HG03378 (cell line): Measurements from ENCODE around the gene CERS2.
"Not testable (repeated sequence)": the region's sequence is repeated elsewhere in the genome, so short reads cannot be mapped to it uniquely, and the experiment has no call there.

Experiments used
- ATAC-seq: cut with Tn5 transposase; IDR thresholded peaks from one replicate; pipeline ENCODE4 v1.9.1; 2021; ENCODE audit warnings: mild to moderate bottlenecking, moderate library complexity; ENCODE audit not compliant: unreplicated experiment

CERS2 gene

DNA sequence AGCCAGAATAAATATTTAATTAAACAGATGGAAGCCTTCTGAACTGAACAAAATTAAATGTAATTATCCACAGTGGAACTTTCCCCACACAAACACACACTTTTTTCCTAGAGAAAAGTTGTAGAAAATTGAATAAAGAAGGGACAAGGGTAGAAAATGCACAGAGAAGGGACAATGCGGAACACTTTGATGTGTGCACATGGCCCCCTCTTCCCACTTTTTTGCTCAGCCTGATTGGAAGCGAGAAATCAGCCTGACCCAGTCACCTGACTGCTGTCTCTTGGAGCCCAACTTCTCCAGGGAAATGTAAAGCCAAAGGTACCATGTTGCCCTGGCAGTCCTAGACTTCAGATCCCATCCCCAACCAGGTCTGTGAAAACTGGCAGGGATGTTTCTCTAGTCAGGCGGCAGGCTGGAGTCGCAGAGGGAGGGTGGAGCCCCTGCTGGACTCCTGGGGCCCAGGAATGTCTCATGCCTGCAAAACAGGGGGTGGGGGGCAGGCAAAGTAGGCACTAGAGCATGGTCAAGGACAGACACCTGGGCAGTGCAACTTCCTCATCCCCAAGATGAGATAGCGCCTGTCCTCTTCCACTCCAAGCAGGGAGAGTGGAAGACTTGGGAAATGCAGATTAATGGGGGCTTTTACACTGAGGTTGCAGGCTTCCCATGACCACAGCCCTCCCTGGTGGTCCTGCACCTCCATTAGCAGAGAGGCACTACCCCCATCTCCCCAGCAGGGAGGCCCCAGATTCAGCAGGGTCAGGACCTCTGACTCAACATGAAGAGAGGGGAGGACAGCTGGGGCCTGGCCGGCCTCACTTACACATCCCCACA is 2.8 kb downstream of the CERS2 start:
- ATAC-seq = no peak

DNA sequence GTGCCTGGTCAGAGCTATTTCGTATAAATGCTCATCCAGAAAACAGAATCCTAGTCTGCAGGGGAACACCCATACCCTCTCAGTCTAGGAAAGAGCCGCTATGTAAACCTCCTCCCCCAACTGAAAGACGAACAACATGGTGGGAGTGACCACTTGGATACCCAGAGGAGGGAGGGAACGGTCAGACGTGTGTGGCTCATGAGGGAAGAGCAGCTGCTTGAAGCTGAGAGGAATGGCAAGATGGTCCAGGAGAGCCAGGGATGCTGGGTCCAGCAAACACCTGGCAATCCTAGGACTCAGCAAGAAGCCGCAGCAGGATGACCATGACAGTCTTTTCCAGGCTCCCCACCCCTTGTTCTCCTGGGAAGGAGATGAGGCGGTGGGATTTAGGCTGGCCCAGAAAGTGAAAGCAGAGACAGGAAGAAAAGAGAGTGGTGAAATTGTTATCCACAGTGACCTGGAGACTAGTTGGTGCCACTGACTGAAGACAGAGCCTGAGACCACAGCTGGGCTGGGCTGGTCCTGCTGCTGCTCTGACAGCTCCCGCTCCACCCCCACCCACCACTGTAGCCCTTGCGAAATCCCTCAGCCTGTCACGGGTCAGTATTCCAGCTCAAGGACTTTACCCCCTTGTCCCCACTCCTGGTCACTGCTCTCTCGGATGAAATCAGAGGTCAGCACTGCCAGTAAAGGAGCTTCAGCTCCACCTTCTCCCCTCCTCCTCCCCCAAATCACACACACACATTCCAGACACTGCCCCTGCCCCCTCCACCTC is 3.6 kb downstream of the CERS2 start:
- no peak for ATAC-seq

DNA sequence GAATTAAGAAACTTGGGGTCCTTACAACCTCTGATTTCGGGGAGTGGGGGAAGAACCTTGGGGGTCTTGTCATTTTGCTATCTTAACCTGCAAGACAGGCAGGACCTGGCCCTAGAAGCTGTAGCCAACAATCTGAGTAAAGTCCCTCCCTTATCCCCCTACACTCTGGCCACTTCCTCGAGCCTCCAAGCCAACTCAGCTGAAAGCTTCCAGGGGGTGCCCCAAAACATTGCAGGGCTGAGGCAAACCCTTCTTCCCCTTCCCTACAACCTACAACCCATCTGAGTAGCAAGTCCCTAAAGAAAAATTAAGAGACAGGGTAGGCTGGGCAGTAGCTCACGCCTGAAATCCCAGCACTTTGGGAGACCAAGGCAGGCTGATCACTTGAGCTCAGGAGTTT is 5.0 kb downstream of the CERS2 start:
- ATAC-seq = no peak

DNA sequence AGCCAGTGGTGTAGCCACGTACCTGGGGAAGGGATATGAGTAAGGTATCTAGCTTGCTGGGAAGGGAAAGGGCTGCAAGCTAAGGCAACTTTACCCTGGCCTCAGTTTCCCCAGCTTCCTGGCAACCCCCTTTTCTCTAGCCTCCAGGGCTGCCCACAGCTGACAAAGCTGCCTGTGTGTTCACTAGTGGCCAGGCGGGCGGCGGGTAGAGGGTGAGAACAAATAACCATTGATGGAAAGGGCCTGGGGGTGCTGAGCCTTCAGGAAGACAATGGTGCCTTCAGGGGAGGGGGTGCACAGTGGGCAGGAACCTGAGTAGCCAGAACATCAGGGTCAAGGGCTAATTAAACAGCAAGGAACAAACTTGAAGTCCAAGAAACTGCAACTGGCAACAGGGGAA is 6.1 kb downstream of the CERS2 start:
- ATAC-seq = no peak

GRCh38 chr1:150967936-150968335 is 6.7 kb downstream of the CERS2 start:
- no peak for ATAC-seq

GRCh38 chr1:150966011-150966410 is 8.6 kb downstream of the CERS2 start:
- no peak for ATAC-seq

DNA sequence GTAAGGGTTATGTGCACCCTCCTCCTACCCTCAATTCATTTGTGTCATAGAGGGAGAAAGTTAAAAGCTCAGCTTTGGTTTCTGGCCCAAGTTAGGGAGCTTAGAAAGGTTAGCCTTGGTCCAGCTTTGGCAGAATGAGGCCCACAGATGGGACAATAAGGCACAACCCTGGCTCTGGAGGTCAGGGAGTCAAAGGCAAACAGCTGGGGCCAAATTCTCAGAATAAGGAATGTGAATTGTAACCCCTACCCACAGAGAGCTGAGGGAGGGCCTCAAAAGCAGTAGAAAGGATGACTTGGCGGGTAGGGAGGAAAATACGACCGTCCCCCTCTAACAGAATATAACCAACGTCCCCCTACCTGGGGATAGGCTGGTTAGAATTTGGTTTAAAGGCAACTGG is 9.0 kb downstream of the CERS2 start:
- no peak for ATAC-seq

DNA sequence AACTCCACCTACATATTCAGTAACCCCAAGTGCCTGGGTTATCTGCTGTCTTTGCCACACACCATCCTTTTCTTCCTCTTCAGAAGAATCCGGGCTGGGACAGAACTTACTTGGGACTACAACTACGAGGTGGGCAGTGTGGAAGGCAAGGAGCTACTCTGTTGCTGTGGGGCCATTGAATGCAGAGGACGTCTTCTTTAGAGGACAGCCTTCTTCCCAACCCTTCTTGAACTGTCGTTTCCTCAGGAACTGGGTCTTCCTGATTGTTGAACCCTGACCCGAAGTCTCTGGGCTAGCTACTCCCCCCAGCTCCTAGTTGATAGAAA is 10.5 kb downstream of the CERS2 start:
- ATAC-seq = no peak

GRCh38 chr1:150963321-150964163 is 11.1 kb downstream of the CERS2 start:
- no peak for ATAC-seq

DNA sequence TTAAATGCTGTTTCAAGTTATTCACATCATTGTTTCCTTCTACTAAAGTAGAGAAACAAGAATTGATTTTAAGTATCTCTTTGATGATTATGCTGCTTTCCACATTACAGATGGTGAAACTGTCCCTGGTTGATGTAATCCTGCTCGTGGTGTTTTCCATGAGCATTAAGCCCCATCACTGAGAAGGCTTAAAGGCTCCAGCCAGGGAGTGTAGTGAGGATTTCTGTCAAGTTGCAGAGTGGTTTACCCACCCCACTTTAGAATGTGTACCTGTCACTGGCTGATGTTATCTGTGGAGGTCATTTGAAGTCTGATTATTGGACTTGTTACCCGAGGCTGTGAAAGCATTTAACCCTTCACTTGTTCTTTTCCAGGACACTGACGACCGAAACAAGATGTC is 12.9 kb downstream of the CERS2 start:
- no peak for ATAC-seq

- no peak for ATAC-seq
These were observed 14.0 kb downstream of the CERS2 start for GRCh38 chr1:150960646-150961045.

DNA sequence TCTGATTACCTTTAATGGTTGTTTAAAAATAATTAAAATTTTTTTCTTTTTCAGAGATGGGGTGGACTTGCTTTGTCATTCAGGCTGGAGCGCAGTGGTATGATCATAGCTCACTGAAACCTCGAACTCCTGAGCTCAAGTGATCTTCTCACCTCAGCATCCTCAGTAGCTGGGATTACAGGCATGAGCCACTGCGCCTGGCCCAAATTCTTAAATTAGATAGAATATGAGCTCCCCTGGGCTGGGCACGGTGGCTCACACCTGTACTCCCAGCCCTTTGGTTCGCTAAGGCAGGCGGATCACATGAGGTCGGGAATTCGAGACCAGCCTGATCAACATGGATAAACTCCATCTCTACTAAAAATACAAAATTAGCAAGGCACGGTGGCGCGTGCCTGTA is 17.0 kb downstream of the CERS2 start:
- no peak for ATAC-seq

DNA sequence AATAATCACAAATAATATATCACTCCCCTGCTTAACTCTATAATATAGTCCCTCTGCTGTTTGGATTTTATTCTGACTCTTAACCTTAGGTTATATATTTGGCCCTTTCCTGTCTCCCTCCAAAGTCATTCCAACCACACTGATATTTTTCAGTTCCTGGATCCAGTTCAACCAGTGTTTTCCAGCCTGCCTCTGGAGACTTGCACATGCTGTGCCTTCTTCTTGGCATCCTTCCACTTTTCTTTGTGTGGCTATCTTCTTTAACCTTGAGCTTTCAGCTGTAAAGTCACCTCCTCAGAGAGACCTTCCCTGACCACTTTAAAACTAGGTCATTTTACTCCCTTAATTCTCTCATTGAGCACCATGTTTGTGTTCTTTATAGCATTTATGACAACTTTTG is 19.4 kb downstream of the CERS2 start:
- ATAC-seq = no peak

DNA sequence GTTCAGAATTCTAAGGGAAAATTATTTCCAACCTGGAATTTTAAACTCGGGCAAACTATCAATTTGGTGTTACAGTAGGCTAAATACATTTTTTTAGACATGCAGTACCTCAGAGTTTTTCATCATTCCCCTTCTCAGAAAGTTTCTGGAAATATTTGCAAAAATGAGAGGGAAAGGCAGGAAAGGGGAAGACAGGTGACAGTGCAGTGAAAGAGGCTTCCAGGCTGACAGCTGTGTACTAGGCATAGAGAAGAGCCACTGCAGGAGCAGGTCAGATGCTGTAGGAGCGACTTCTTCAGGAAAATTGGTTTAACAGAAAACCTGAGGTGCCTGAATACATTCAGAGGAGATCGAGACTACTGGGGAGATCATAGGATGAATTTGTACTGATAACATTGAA is 19.9 kb downstream of the CERS2 start:
- no peak for ATAC-seq

DNA sequence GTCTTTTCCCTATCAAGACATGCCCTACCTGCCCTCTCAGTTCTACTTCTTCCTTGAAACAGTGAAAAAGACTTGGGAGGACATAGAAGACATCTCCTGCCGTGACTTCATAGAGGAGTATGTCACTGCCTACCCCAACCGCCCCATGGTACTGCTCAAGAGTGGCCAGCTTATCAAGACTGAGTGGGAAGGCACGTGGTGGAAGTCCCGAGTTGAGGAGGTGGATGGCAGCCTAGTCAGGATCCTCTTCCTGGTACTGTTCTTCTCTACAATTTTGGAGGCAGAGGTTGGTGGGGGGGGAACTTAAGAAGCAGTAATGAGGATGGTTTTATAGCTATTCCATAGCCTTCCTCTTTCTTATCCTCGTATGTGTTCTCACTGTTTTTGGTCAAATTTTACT is 29.8 kb downstream of the CERS2 start:
- no peak for ATAC-seq

DNA sequence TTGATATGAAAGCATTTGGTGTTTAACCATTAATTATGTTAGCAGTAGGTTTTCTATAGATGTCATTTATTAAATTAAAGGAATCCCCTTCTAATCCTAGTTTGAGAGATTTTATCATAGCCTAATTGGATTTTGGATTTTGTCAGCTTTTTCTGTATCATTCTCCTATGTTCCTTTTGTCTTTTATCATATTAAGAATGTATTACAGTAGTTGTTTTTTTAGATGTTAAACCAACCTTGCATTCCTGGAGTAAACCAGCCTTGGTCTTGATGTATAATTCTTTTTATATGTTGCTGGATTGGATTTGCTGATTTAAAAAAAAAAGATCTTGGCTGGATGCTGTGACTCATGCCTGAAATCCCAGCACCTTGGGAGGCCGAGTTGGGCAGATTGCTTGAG is 42.9 kb downstream of the CERS2 start:
- no peak for ATAC-seq

DNA sequence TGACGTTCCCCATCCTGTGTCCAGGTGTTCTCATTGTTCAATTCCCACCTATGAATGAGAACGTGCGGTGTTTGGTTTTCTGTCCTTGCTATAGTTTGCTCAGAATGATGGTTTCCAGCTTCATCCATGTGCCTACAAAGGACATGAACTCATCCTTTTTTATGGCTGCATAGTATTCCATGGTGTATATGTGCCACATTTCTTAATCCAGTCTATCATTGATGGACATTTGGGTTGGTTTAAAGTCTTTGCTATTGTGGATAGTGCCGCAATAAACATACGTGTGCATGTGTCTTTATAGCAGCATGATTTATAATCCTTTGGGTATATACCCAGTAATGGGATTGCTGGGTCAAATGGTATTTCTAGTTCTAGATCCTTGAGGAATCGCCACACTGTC is 45.9 kb downstream of the CERS2 start:
- ATAC-seq = not testable (repeated sequence)

- ATAC-seq = no peak
These were observed 46.3 kb downstream of the CERS2 start for GRCh38 chr1:150928286-150928685.

- ATAC-seq = no peak
These were observed 47.0 kb downstream of the CERS2 start for GRCh38 chr1:150927624-150928023.

GRCh38 chr1:150926097-150926741 is 48.4 kb downstream of the CERS2 start, which contains the start of gene SETDB1:
SETDB1 (plus strand) TSS chr1:150926363; CDS start chr1:150927715, 1,352 bp downstream.
- ATAC-seq = peak; percentile 82

DNA sequence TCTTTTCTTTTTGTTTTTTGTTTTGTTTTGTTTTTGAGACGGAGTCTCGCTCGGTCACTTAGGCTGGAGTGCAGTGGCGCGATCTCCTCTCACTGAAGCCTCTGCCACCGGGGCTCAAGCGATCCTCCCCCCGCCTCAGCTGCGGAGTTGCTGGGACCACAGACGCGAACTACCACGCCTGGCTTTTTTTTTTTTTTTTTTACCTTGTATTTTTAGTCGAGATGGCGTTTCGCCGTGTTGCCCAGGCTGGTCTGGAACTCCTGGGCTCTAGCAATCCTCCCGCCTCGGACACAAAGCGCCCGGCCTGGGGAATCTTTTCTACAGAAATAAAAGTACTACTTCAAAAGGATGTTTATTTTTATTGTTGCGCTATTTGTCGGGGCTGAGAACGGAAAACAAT is 49.6 kb downstream of the CERS2 start:
- ATAC-seq = no peak
